HG03139 (cell line): ENCODE measurements around the gene TSPAN2.
"Not testable (repeated sequence)": the region's sequence is repeated elsewhere in the genome, so short reads cannot be mapped to it uniquely, and the experiment has no call there.

Experiments used
- ATAC-seq: cut with Tn5 transposase; IDR thresholded peaks from one replicate; pipeline ENCODE4 v1.9.1; 2021; ENCODE audit not compliant: unreplicated experiment

Gene TSPAN2

GRCh38 chr1:115040501-115040900, 48.8 kb downstream of the TSPAN2 start:
- ATAC-seq = no peak

DNA sequence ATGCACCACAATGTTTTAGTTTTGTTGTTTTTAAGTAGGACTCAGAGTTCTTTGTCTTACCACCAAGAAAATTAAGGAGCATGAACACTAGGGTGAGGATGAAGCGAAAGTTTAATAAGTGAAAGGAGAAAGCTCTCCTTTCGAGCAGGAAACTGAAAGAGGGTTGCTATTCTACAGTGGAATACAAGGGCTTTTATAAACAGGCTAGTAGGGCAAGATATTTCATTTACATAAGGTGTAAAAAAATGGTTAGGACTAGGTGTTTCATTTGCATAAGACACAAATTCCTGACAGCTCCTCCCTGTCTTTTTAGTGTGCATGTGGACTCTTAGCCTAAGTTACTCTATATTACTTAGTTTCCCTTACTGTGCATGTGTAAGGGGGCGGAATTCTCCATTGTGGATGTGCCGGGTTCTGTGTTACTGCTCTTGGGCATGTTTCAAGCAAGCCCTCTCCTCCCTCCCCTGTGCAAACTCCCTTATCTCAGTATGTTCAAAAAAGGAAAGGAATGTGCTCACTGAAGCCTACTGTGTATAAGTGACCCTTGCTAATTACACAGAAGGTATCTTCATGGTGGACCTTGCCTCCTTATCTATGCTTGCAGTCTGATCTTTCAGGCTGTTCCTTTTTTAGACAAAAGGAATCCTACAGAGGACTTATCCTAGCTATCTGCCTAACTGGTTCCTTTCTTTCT, 52.3 kb downstream of the TSPAN2 start:
- no peak for ATAC-seq

- no peak for ATAC-seq
Measured at GRCh38 chr1:115035652-115036051, 53.7 kb downstream of the TSPAN2 start.

- no peak for ATAC-seq
Measured at GRCh38 chr1:115031595-115031994, 57.7 kb downstream of the TSPAN2 start.

DNA sequence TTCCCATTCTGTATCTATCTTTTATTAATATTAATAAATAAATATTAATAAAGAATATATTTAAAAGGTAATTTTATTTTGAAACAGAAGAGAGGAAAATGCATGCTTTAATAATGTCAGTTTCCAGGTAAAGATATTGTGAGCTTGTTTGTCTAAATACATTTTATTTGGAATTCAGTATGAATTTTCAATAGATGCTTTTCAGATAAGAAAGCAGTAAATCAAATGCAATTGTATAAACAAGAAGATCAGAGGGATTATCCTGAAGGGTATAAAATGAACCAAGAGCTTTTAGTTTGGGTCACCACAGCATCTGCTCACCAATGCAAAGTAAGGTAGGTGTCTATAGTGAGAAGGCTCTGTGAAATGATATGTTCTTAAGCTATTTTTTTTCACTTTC, 59.8 kb downstream of the TSPAN2 start, which contains the start of gene TSHB:
Gene TSHB, plus strand, starts transcription at position 301 of the 400 bp plus-strand sequence. CDS start 3,537 bp downstream, outside the sequence.
- no peak for ATAC-seq

DNA sequence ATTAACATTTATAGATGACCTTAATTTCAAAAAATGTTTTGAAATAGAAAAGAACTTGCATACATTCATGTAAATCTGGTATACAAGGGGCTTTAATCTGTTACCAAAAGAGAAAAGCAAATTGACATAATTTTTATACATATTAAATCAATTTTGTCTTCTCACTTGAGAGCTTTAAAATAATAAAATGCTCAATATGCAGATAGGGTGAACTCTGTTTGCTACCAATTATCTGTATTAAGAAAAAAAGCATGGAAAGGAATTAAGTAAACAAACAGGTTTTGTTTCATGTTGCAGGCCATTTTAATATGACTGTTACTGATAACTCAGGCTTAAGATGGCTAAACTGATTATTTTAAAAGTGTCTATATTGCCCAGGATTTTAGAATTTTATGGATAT, 65.7 kb downstream of the TSPAN2 start:
- ATAC-seq = no peak

DNA sequence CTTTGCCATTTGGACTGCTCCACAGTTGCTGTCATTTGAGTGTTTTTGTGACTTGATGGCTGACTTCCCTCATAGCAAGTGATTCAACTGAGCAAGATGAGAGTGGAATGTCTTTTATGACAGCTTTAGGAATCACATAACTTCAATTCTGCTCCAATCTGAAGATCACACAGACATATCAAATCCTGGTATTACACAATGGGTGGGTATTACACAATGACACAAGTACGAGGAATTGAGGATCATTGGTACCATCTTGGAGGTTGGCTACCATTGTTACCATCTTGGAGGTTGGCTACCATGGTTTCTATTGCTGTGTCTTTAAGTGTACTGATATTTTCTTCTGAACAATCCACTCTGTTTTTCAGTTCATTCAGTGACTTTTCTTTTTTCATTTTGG, 68.2 kb downstream of the TSPAN2 start:
- ATAC-seq = no peak

DNA sequence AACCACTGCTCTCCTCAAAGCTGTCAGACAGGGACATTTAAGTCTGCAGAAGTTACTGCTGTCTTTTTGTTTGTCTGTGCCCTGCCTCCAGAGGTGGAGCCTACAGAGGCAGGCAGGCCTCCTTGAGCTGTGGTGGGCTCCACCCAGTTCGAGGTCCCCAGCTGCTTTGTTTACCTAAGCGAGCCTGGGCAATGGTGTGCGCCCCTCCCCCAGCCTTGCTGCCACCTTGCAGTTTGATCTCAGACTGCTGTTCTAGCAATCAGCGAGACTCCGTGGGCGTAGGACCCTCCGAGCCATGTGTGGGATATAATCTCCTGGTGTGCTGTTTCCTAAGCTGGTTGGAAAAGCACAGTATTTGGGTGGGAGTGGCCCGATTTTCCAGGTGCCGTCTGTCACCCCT, 69.8 kb downstream of the TSPAN2 start:
- ATAC-seq = not testable (repeated sequence)

- no peak for ATAC-seq
Measured at GRCh38 chr1:115013792-115014191, 75.5 kb downstream of the TSPAN2 start.

DNA sequence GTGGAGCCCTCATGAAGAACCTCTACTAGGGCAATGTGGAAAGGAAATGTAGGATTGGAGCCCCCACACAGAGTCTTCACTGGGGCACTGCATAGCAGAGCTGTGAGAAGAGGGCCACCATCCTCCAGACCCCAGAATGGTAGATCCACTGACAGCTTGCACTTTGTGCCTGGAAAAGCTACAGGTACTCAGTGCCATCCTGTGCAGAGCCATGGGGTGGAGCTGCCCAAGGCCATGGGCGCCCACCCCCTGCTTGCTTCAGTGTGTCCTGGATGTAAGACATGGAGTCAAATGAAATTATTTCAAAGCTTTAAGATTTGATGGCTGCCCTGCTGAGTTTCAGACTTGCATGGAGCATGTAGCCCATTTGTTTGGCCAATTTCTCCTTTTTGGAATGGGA, 76.9 kb downstream of the TSPAN2 start:
- ATAC-seq = no peak

DNA sequence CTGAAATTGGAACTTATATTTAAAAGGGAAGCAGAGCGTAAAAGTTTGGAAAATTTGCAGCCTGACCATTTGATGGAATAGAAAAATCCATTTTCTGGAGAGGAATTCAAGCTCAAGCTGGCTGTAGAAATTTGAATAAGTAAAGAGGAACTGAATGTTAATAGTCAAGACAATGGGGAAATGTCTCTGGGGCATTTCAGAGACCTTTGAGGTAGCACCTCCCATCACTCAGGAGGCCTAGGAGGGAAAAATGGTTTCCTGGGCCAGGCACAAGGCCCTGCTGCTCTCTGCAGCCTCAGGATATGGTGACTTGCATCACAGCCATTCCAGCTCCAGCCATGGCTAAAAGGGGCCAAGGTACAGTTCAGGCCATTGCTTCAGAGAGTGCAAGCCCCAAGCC, 77.3 kb downstream of the TSPAN2 start:
- ATAC-seq = no peak

DNA sequence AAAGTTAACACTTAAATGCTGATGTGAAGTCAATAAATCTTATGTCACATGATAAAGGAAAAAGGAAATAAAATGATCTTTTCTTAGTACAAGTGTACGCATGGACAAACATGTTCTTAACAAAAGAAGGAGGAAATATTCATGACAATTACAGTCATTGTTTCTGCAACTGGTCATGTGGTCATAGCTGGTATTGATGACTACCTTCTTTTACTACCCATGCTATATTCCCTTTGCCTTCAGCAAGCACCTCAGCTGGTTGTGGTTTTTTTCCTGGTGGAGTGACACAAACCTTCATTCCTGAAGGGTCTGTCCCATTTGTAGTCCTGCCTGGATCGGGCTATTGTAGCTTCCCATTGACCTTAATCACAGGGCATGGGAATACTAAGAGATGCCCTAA, 83.1 kb downstream of the TSPAN2 start:
- no peak for ATAC-seq
